Gastrocnemius medialis (tissue), 4 donors: ENCODE results near the gene PYM1.

Experiments used
- POLR2A ChIP-seq, 2 donors: fragments of 450-650 bp; IDR thresholded peaks; one replicate each; pipeline ENCODE4 v1.6.1; 2017; ENCODE audit warnings: antibody characterized with exemption in 2 of 2, mild to moderate bottlenecking in 2 of 2, moderate library complexity in 2 of 2
- TF ChIP-seq, protein P1 (sequence below), 5 experiments: fragments of 450-650 bp in 3 of 5; fragments of 200-600 bp in 2 of 5; sonication (generic) in 2 of 5; IDR thresholded peaks in 4 of 5; conservative IDR thresholded peaks in 1 of 5; 1 replicate in 4 of 5; 2 replicates in 1 of 5; pipeline ENCODE4 v1.5.1; 2016 to 2019; ENCODE audit warnings: antibody characterized with exemption in 5 of 5, mild to moderate bottlenecking in 3 of 5, moderate library complexity in 3 of 5

DNA sequence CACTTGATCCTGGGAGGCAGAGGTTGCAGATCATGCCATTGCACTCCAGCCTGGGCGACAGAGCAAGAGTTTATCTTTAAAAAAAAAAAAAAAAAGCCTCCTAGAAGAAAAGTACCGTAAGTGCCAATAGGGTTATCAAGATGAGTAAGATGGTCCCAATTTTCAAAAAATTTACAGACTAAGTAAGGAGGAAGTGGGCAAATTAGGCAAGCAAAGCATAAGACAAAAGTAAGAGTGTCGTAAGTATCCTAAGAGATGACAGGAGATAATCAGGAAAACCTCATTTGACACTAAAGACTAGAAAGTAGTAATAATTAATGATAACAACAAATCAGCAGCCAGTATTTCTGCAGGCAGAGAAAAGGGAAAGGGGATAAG is 12.2 kb downstream of the PYM1 start:
- TF ChIP-seq, protein P1, sequence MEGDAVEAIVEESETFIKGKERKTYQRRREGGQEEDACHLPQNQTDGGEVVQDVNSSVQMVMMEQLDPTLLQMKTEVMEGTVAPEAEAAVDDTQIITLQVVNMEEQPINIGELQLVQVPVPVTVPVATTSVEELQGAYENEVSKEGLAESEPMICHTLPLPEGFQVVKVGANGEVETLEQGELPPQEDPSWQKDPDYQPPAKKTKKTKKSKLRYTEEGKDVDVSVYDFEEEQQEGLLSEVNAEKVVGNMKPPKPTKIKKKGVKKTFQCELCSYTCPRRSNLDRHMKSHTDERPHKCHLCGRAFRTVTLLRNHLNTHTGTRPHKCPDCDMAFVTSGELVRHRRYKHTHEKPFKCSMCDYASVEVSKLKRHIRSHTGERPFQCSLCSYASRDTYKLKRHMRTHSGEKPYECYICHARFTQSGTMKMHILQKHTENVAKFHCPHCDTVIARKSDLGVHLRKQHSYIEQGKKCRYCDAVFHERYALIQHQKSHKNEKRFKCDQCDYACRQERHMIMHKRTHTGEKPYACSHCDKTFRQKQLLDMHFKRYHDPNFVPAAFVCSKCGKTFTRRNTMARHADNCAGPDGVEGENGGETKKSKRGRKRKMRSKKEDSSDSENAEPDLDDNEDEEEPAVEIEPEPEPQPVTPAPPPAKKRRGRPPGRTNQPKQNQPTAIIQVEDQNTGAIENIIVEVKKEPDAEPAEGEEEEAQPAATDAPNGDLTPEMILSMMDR (IDR thresholded peaks at IDR 0.05 in 4 of 5, conservative IDR thresholded peaks at IDR 0.05 in 1 of 5): no peak
- TF ChIP-seq POLR2A (IDR thresholded peaks at IDR 0.05): no peak
